Nephron (organoid): Measurements from ENCODE around the gene MESD.

ENCODE experiments used
- H3K27ac Mint-ChIP-seq, 3 experiments: 2 replicates each; pipeline ENCODE4 v1.8.0; 2020; ENCODE audit warnings: mixed read lengths in 3 of 3, mild to moderate bottlenecking in 2 of 3, moderate library complexity in 1 of 3
- H3K27me3 Mint-ChIP-seq: 2 replicates; pipeline ENCODE4 v1.8.0; 2021; ENCODE audit warnings: low read depth, mild to moderate bottlenecking, moderate library complexity, mixed read lengths
- H3K36me3 Mint-ChIP-seq: 2 replicates; pipeline ENCODE4 v1.8.0; 2020; ENCODE audit warnings: low read depth, mixed read lengths
- H3K4me1 Mint-ChIP-seq: 2 replicates; pipeline ENCODE4 v1.8.0; 2020; ENCODE audit warnings: mixed read lengths
- H3K4me3 Mint-ChIP-seq, 3 experiments: 2 replicates each; pipeline ENCODE4 v1.8.0; 2020; ENCODE audit warnings: mild to moderate bottlenecking in 3 of 3, mixed read lengths in 3 of 3, moderate library complexity in 2 of 3
- H3K9me3 Mint-ChIP-seq: 2 replicates; pipeline ENCODE4 v1.8.0; 2020; ENCODE audit warnings: mixed read lengths
- CTCF ChIP-seq, 3 experiments: fragments of 200-600 bp; sonication (generic); IDR thresholded peaks; one replicate each; pipeline ENCODE4 v1.5.0; 2021; ENCODE audit warnings: antibody characterized with exemption in 3 of 3; ENCODE audit not compliant: unreplicated experiment in 3 of 3

Gene MESD

GRCh38 chr15:80989518-80990478, at the start of gene MESD:
Gene MESD, minus strand, starts transcription at chr15:80989819. Its CDS starts 28 bp downstream, at chr15:80989791.
- Mint-ChIP-seq H3K27ac (peak within 1 kb of the TSS; percentile 87 to 95 (median 95)), H3K4me3 (peak within 1 kb of the TSS; percentile 95 to 98 (median 97)), H3K9me3 (no peaks in the 10 kb centered on the region), H3K27me3 (no peaks in the 10 kb centered on the region), H3K36me3 (no peaks in the 10 kb centered on the region), H3K4me1 (peaks cover 38% of the 10 kb centered on the region)
- TF ChIP-seq CTCF (IDR thresholded peaks at IDR 0.05; ENCODE audit: unreplicated experiment in 3 of 3): no peak

GRCh38 chr15:81038975-81039607, 49.5 kb upstream of the MESD start:
- H3K27ac Mint-ChIP-seq: peak overlapping the region; percentile 2 to 73 (median 54)

GRCh38 chr15:81037952-81038743, 48.5 kb upstream of the MESD start:
- Mint-ChIP-seq H3K4me3 (no peak overlapping the region), H3K36me3 (no peaks in the 10 kb centered on the region), H3K4me1 (peaks cover 12% of the 10 kb centered on the region), H3K27ac (no peak overlapping the region), H3K27me3 (no peaks in the 10 kb centered on the region), H3K9me3 (no peaks in the 10 kb centered on the region)
- no peak for TF ChIP-seq CTCF (IDR thresholded peaks at IDR 0.05; ENCODE audit: unreplicated experiment in 3 of 3)

More at GRCh38 chr15:81038975-81039607, 49.5 kb upstream of the MESD start:
- no peaks in the 10 kb centered on the region for H3K9me3 Mint-ChIP-seq
- no peak overlapping the region for H3K4me3 Mint-ChIP-seq
- no peaks in the 10 kb centered on the region for H3K36me3 Mint-ChIP-seq
- H3K27me3 Mint-ChIP-seq: no peaks in the 10 kb centered on the region
- peaks cover 6% of the 10 kb centered on the region for H3K4me1 Mint-ChIP-seq
- no peak for TF ChIP-seq CTCF (IDR thresholded peaks at IDR 0.05; ENCODE audit: unreplicated experiment in 3 of 3)

- Mint-ChIP-seq H3K27ac (peak overlapping the region in 2 of 3 experiments; percentile 82 to 83), H3K9me3 (peaks cover 6% of the 10 kb centered on the region), H3K4me3 (no peak overlapping the region), H3K36me3 (no peaks in the 10 kb centered on the region), H3K27me3 (no peaks in the 10 kb centered on the region), H3K4me1 (peaks cover 11% of the 10 kb centered on the region)
- no peak for TF ChIP-seq CTCF (IDR thresholded peaks at IDR 0.05; ENCODE audit: unreplicated experiment in 3 of 3)
Measured at GRCh38 chr15:81033508-81033907, 43.9 kb upstream of the MESD start.

- Mint-ChIP-seq H3K27me3 (no peaks in the 10 kb centered on the region), H3K36me3 (no peaks in the 10 kb centered on the region), H3K27ac (peak overlapping the region in 2 of 3 experiments; percentile 82 to 83), H3K4me3 (no peak overlapping the region), H3K9me3 (peaks cover 6% of the 10 kb centered on the region), H3K4me1 (peaks cover 11% of the 10 kb centered on the region)
- no peak for TF ChIP-seq CTCF (IDR thresholded peaks at IDR 0.05; ENCODE audit: unreplicated experiment in 3 of 3)
Measured at GRCh38 chr15:81032818-81033217, 43.2 kb upstream of the MESD start.
